SK-N-SH treated with all-trans-retinoic acid at 6 μM for 48 hours (cell line): ENCODE data around the gene TPCN1.

ENCODE experiments used
- ATAC-seq: fragments of 200-7000 bp; cut with Tn5 transposase; 3 replicates; pipeline ENCODE4 v1.9.1; 2020; ENCODE audit warnings: mild to moderate bottlenecking, moderate library complexity
- ARNTL ChIP-seq: fragments of 450-650 bp; formaldehyde crosslinking; IDR thresholded peaks from 2 replicates; pipeline ENCODE4 v1.5.0; 2020; ENCODE audit warnings: low read depth, mild to moderate bottlenecking, moderate library complexity, borderline replicate concordance
- CSRNP3 ChIP-seq: fragments of 250-450 bp; sonication (Bioruptor Pico); IDR thresholded peaks from 2 replicates; pipeline ENCODE4 v1.5.1; 2021; ENCODE audit warnings: mild to moderate bottlenecking, moderate library complexity
- ESRRG ChIP-seq: fragments of 250-450 bp; sonication (Bioruptor Pico); IDR thresholded peaks from 2 replicates; pipeline ENCODE4 v1.6.1; 2021; ENCODE audit warnings: mild to moderate bottlenecking
- GLIS3 ChIP-seq: fragments of 250-450 bp; sonication (Bioruptor Pico); IDR thresholded peaks from 2 replicates; pipeline ENCODE4 v1.5.0; 2020; ENCODE audit warnings: mild to moderate bottlenecking, moderate library complexity
- OSR1 ChIP-seq: fragments of 250-450 bp; sonication (Bioruptor Pico); IDR thresholded peaks from 2 replicates; pipeline ENCODE4 v1.8.0; 2022; ENCODE audit warnings: moderate library complexity, mild to moderate bottlenecking, inconsistent platforms
- POU6F1 ChIP-seq: fragments of 250-450 bp; sonication (Bioruptor Pico); IDR thresholded peaks from 2 replicates; pipeline ENCODE4 v1.8.0; 2021; ENCODE audit warnings: low read depth, mild to moderate bottlenecking, moderate library complexity, borderline replicate concordance
- PPARA ChIP-seq: fragments of 250-450 bp; sonication (Bioruptor Pico); IDR thresholded peaks from 2 replicates; pipeline ENCODE4 v1.5.0; 2020; ENCODE audit warnings: mild to moderate bottlenecking, borderline replicate concordance
- SNAI2 ChIP-seq: fragments of 250-450 bp; sonication (Bioruptor Pico); IDR thresholded peaks from 2 replicates; pipeline ENCODE4 v1.5.0; 2020; ENCODE audit warnings: mild to moderate bottlenecking, moderate library complexity
- TCF4 ChIP-seq: fragments of 250-450 bp; sonication (Bioruptor Pico); IDR thresholded peaks from 2 replicates; pipeline ENCODE4 v1.8.0; 2021; ENCODE audit warnings: mild to moderate bottlenecking, moderate library complexity, borderline replicate concordance
- TOX ChIP-seq: fragments of 250-450 bp; sonication (Bioruptor Pico); IDR thresholded peaks from 2 replicates; pipeline ENCODE4 v1.8.0; 2021; ENCODE audit warnings: mild to moderate bottlenecking, moderate library complexity, borderline replicate concordance
- ZC3H10 ChIP-seq: fragments of 250-450 bp; sonication (Bioruptor Pico); IDR thresholded peaks from 2 replicates; pipeline ENCODE4 v1.5.1; 2021; ENCODE audit warnings: mild to moderate bottlenecking, moderate library complexity
- ZFP3 ChIP-seq: fragments of 250-450 bp; sonication (Bioruptor Pico); IDR thresholded peaks from 2 replicates; pipeline ENCODE4 v1.5.0; 2020; ENCODE audit warnings: mild to moderate bottlenecking, moderate library complexity
- ZFP30 ChIP-seq: fragments of 450-650 bp; formaldehyde crosslinking; IDR thresholded peaks from 2 replicates; pipeline ENCODE4 v1.5.0; 2022; ENCODE audit warnings: mild to moderate bottlenecking, moderate library complexity
- ZNF565 ChIP-seq: fragments of 450-650 bp; formaldehyde crosslinking; conservative IDR thresholded peaks from 2 replicates; pipeline ENCODE4 v1.5.0; 2020; ENCODE audit warnings: low read depth, mild to moderate bottlenecking, moderate library complexity
- ZNF70 ChIP-seq: fragments of 450-650 bp; formaldehyde crosslinking; IDR thresholded peaks from 2 replicates; pipeline ENCODE4 v1.5.0; 2020; ENCODE audit warnings: mild to moderate bottlenecking, moderate library complexity
- TF ChIP-seq, protein P1 (sequence below): fragments of 250-450 bp; sonication (Bioruptor Pico); IDR thresholded peaks from 2 replicates; pipeline ENCODE4 v1.5.1; 2020; ENCODE audit warnings: low read depth, mild to moderate bottlenecking, moderate library complexity
- TF ChIP-seq, protein P2 (sequence below): fragments of 250-450 bp; sonication (Bioruptor Pico); IDR thresholded peaks from 2 replicates; pipeline ENCODE4 v1.5.0; 2020; ENCODE audit warnings: mild to moderate bottlenecking, moderate library complexity
- TF ChIP-seq, protein P3 (sequence below): fragments of 250-450 bp; sonication (Bioruptor Pico); IDR thresholded peaks from 2 replicates; pipeline ENCODE4 v1.8.0; 2020; ENCODE audit warnings: mild to moderate bottlenecking, moderate library complexity, borderline replicate concordance

Gene TPCN1

DNA sequence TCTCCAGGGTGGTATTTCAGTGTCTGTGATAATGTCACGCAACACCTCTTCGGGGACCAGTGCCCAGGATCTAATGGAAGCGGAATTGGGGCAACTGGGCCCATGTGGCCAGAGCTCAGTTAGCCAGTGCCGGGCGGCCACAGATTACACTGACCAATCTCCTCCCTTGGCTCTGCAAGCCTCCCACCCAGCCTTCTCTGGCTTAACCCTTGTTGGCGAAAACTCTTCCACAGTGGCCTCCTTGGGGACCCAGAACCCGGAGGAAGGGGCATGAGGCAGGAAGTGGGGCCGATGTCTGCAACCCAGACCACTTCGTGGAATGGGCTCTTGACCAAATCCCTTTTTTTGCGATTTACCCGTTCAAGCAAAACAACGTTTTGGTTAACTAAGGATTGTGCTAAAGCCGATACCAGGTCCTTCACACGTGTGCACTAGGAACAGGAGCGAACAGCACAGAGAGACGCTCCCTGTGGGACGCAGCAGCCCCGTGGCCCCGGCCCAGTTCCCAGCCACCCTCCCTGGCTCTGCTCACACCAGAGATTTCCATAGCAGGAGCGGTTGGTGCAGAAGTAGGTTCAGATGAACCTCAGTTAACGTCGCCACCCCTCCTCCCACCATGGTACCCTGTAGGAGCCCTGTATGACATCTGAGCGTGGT lies 75.4 kb downstream of the TPCN1 start (continued):
- TF ChIP-seq, protein P1, sequence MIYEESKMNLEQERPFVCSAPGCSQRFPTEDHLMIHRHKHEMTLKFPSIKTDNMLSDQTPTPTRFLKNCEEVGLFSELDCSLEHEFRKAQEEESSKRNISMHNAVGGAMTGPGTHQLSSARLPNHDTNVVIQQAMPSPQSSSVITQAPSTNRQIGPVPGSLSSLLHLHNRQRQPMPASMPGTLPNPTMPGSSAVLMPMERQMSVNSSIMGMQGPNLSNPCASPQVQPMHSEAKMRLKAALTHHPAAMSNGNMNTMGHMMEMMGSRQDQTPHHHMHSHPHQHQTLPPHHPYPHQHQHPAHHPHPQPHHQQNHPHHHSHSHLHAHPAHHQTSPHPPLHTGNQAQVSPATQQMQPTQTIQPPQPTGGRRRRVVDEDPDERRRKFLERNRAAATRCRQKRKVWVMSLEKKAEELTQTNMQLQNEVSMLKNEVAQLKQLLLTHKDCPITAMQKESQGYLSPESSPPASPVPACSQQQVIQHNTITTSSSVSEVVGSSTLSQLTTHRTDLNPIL (CRISPR knock-in tag) = no peak
- TF ChIP-seq ZNF565 (CRISPR knock-in tag) = no peak
- TF ChIP-seq PPARA = no peak
- no peak for TF ChIP-seq OSR1
- TF ChIP-seq ZNF70 = no peak
- TF ChIP-seq, all 23 proteins: peak for 0

DNA sequence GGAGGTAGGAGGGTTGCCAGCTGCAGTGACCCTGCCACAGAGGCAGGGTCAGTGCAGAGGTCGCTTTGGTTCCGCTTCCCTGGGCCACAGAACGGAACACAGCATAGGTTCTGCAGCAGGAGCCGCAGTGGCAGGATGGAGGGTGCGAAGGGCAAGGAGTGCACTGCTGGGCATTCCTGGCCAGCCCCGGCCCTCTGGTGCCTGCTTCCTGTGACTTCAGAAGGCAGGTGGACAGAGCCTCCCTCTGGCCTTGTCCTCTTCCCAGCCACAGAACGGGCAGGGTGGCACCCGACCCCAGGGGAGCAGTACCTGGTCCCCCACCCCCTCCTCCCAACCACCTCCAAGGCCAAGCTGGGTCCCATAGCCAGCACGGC lies 75.9 kb downstream of the TPCN1 start:
- ATAC-seq = no peak
- TF ChIP-seq TCF4 (CRISPR knock-in tag) (no peak), ZC3H10 (no peak), ARNTL (CRISPR knock-in tag) (no peak), TOX (CRISPR knock-in tag) (no peak), ZFP30 (no peak), SNAI2 (CRISPR knock-in tag) (no peak), CSRNP3 (CRISPR knock-in tag) (no peak), ZNF70 (no peak), POU6F1 (CRISPR knock-in tag) (no peak), PPARA (no peak), ZNF565 (CRISPR knock-in tag) (no peak), ESRRG (CRISPR knock-in tag) (no peak), GLIS3 (CRISPR knock-in tag) (no peak), ZFP3 (CRISPR knock-in tag) (no peak), OSR1 (no peak)
- TF ChIP-seq, protein P2, sequence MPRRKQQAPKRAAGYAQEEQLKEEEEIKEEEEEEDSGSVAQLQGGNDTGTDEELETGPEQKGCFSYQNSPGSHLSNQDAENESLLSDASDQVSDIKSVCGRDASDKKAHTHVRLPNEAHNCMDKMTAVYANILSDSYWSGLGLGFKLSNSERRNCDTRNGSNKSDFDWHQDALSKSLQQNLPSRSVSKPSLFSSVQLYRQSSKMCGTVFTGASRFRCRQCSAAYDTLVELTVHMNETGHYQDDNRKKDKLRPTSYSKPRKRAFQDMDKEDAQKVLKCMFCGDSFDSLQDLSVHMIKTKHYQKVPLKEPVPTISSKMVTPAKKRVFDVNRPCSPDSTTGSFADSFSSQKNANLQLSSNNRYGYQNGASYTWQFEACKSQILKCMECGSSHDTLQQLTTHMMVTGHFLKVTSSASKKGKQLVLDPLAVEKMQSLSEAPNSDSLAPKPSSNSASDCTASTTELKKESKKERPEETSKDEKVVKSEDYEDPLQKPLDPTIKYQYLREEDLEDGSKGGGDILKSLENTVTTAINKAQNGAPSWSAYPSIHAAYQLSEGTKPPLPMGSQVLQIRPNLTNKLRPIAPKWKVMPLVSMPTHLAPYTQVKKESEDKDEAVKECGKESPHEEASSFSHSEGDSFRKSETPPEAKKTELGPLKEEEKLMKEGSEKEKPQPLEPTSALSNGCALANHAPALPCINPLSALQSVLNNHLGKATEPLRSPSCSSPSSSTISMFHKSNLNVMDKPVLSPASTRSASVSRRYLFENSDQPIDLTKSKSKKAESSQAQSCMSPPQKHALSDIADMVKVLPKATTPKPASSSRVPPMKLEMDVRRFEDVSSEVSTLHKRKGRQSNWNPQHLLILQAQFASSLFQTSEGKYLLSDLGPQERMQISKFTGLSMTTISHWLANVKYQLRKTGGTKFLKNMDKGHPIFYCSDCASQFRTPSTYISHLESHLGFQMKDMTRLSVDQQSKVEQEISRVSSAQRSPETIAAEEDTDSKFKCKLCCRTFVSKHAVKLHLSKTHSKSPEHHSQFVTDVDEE (CRISPR knock-in tag) = no peak
- TF ChIP-seq, protein P3, sequence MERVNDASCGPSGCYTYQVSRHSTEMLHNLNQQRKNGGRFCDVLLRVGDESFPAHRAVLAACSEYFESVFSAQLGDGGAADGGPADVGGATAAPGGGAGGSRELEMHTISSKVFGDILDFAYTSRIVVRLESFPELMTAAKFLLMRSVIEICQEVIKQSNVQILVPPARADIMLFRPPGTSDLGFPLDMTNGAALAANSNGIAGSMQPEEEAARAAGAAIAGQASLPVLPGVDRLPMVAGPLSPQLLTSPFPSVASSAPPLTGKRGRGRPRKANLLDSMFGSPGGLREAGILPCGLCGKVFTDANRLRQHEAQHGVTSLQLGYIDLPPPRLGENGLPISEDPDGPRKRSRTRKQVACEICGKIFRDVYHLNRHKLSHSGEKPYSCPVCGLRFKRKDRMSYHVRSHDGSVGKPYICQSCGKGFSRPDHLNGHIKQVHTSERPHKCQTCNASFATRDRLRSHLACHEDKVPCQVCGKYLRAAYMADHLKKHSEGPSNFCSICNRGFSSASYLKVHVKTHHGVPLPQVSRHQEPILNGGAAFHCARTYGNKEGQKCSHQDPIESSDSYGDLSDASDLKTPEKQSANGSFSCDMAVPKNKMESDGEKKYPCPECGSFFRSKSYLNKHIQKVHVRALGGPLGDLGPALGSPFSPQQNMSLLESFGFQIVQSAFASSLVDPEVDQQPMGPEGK (CRISPR knock-in tag) = no peak
- TF ChIP-seq, protein P1 (CRISPR knock-in tag) = no peak
